D721Med (cell line): ENCODE data around the gene ITGBL1.
A peak's percentile ranks its signal among the peaks of the same experiment; 100 is the strongest.

Experiments
- DNase-seq: peaks from one replicate; pipeline ENCODE4 v3.0.0; 2011; ENCODE audit warnings: low spot score; ENCODE audit not compliant: insufficient read length
- FAIRE-seq: peaks from 2 replicates; lab custom pipeline; 2011; peaks lifted over from hg19 to GRCh38; lab: Jason Lieb, UNC
- CTCF ChIP-seq: IDR thresholded peaks from 2 replicates; pipeline ENCODE4 v1.5.1; 2012; ENCODE audit warnings: mild to moderate bottlenecking, control low read depth; ENCODE audit not compliant: insufficient read depth; ENCODE audit errors: missing control alignments

ITGBL1 gene

GRCh38 chr13:101511161-101511560 is 58.7 kb downstream of the ITGBL1 start:
- TF ChIP-seq CTCF: no peak

DNA sequence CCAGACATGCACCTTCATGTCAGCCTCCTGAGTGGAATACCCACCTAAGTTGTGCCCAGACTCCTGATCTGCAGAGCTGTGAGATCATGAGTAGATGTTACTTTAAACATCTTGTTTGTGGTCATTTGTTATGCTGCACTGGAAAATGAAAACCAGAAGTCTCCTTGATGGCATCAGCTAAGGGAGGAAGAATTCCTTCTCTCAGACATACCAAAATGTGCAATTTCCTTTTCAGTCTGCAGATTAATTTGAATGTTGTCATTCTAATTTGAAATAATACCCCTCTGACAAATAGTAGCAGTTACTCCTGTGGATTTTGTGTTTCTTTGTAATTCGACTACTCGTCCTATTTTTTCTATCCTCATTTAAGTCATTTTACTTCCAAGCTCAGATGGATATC is 59.3 kb downstream of the ITGBL1 start:
- TF ChIP-seq CTCF: no peak
- DNase-seq (no peak), FAIRE-seq (no peak)

More at GRCh38 chr13:101511161-101511560, 58.7 kb downstream of the ITGBL1 start:
- FAIRE-seq: no peak
- DNase-seq: no peak

DNA sequence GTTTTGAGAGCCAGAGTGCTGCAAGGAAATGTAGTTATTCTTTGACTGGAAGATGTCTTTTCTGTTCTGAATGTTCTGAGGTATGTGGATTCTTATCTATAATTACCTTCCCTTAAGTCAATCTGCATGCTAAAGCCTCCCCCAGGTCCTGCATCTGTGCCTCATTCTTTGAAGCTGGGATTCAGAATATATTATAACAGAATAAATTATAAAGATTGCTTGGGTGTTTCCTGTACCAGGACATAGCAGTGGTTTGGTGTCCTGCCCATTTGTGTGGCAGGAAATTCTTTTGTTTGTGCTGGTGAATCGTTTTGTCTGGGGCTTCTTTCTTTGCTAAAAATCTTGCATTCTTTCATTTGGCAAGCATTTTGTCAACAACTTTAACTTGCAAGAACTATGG is 60.2 kb downstream of the ITGBL1 start:
- no peak for DNase-seq
- no peak for TF ChIP-seq CTCF
- no peak for FAIRE-seq

- DNase-seq (no peak), FAIRE-seq (no peak)
- no peak for TF ChIP-seq CTCF
Observed at GRCh38 chr13:101514100-101514499, 61.6 kb downstream of the ITGBL1 start.

GRCh38 chr13:101514695-101515275 is 62.3 kb downstream of the ITGBL1 start:
- FAIRE-seq: no peak
- peak; percentile 68 for TF ChIP-seq CTCF
- DNase-seq: no peak

GRCh38 chr13:101515504-101515903 is 63.0 kb downstream of the ITGBL1 start:
- no peak for DNase-seq
- TF ChIP-seq CTCF: no peak
- no peak for FAIRE-seq

GRCh38 chr13:101516262-101516661 is 63.8 kb downstream of the ITGBL1 start:
- DNase-seq (no peak), FAIRE-seq (no peak)
- no peak for TF ChIP-seq CTCF
